ENCODE measurements around the gene XRCC6.

XRCC6 gene

DNA sequence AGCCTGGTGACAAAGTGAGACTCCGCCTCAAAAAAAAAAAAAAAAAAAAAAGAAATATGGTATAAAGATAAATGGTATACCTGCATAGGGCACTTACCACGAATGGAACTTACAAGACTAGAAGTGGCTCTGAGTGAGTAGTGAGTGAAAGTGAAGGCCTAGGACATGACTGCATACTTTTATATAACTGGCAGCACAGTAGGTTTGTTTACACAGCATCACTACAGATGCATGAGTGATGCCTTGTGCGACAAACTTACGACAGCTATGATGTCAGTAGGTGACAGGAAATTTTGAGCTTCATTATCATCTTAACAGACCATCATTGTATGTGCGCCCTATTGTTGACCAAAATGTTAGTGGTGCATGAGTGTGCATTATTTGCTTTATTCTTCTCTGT lies 17.7 kb downstream of the XRCC6 start:
- no peak overlapping the region for H3K27ac ChIP-seq
- TF ChIP-seq, protein P1, sequence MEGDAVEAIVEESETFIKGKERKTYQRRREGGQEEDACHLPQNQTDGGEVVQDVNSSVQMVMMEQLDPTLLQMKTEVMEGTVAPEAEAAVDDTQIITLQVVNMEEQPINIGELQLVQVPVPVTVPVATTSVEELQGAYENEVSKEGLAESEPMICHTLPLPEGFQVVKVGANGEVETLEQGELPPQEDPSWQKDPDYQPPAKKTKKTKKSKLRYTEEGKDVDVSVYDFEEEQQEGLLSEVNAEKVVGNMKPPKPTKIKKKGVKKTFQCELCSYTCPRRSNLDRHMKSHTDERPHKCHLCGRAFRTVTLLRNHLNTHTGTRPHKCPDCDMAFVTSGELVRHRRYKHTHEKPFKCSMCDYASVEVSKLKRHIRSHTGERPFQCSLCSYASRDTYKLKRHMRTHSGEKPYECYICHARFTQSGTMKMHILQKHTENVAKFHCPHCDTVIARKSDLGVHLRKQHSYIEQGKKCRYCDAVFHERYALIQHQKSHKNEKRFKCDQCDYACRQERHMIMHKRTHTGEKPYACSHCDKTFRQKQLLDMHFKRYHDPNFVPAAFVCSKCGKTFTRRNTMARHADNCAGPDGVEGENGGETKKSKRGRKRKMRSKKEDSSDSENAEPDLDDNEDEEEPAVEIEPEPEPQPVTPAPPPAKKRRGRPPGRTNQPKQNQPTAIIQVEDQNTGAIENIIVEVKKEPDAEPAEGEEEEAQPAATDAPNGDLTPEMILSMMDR (IDR thresholded peaks at IDR 0.05): no peak
- TF ChIP-seq ZFX (IDR thresholded peaks at IDR 0.05; ENCODE audit: borderline replicate concordance): no peak

DNA sequence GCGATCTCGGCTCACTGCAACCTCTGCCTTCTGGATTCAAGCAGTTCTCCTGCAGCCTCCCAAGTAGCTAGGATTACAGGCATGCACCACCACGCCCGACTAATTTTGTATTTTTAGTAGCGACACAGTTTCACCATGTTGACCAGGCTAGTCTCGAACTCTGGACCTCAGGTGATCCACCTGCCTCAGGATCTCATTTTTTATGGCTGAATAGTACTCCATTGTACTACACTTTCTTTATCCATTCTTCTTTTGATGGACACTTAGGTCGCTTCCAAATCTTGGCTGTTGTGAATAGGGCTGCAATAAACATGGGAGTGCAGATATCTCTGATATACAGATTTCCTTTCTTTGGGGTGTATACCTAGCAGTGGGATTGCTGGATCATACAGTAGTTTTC lies 20.8 kb downstream of the XRCC6 start:
- no peak overlapping the region for H3K27ac ChIP-seq
- TF ChIP-seq, protein P1 (IDR thresholded peaks at IDR 0.05): no peak
- TF ChIP-seq ZFX (IDR thresholded peaks at IDR 0.05; ENCODE audit: borderline replicate concordance): no peak

DNA sequence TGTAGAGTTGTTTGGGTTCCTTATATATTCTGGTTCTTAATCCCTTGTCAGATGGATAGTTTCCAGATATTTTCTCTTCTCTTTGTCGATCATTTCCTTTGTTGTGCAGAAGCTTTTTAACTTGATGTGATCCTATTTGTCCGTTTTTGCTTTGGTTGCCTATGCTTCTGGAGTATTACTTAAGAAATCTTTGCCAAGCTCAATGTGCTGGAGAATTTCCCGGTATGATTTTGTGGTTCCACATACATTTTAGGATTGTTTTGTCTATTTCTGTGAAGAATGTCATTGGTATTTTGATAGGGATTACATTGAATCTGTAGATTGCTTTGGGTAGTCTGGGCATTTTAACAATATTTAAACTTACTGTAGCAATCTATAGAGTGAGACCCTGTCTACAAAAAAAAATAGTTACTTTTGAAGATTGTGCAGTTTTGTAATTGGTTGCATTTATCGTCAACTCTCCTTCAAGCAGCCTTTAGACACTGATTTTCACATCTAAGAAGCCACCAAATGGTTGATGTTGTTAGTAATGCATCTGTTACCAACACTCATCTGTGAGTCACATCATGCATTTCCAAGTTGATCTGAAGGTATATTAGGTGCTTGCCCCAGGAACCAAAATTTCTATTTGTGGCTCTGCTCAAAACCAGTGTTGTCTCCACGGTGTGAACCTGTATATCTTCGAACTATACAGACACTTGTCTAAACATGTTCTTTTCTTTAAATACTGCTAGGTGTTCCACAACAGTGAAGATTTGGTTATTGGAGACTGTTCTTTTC lies 21.4 kb downstream of the XRCC6 start:
- no peak overlapping the region for H3K27ac ChIP-seq
- TF ChIP-seq, protein P1 (IDR thresholded peaks at IDR 0.05): no peak
- no peak for TF ChIP-seq ZFX (IDR thresholded peaks at IDR 0.05; ENCODE audit: borderline replicate concordance)

DNA sequence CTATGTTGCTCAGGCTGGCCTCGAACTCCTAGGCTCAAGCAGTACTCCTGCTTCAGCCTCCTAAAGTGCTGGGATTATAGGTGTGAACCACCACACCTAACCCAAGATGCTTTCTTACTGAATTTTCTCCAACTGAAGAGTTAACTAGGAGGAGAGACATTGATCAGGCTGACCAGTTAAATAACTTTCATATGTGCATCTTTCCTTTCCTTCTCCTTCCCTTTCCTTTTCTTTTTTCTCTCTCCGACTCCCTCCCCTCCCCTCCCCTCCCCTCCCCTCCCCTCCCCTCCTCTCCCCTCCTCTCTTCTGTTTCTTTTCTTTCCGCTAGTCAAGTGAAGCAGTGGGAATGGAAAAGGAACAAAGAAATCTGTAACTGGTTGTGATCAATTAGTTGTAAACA lies 26.7 kb downstream of the XRCC6 start:
- TF ChIP-seq, protein P1 (IDR thresholded peaks at IDR 0.05): no peak
- TF ChIP-seq ZFX (IDR thresholded peaks at IDR 0.05; ENCODE audit: borderline replicate concordance): no peak
- no peak overlapping the region for H3K27ac ChIP-seq

DNA sequence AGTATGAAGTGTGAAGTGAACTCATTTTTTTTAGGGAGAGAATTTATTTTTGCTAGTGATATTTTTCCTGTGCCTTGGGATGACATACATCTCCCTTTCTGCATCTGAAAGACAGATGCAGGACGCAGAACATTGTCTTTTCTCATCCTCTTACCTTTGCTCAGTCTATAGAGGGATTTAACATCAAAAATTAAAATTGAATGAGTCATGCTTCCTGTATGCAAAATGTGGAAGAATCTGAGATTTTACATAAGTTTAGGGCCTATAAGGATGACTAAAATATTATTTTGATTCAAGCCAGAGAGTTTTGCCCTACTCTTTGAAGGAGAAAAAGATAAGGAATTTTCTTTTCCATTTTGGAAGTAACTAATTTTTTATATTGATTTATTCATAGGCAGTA lies 27.3 kb downstream of the XRCC6 start:
- TF ChIP-seq, protein P1 (IDR thresholded peaks at IDR 0.05): no peak
- TF ChIP-seq ZFX (IDR thresholded peaks at IDR 0.05; ENCODE audit: borderline replicate concordance): no peak
- H3K27ac ChIP-seq: no peak overlapping the region

DNA sequence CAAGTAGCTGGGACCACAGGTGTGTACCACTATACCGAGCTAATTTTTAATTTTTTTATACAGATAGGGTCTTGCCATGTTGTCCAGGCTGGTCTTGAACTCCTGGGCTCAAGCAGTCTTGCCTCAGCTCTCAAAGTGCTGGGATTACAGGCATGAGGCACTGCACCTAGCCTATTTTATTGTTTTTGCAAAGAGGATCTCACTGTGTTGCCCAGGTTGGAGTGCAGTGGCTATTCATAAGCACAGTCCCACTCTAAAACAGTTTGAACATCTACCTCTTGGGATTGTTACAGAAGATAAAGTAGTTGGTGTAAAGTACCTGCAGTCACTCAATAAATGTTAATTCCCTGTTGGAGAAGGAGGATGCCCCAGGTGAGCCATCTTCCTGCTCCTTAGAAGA lies 29.1 kb downstream of the XRCC6 start:
- TF ChIP-seq, protein P1 (IDR thresholded peaks at IDR 0.05): no peak
- TF ChIP-seq ZFX (IDR thresholded peaks at IDR 0.05; ENCODE audit: borderline replicate concordance): no peak
- H3K27ac ChIP-seq: no peak overlapping the region

DNA sequence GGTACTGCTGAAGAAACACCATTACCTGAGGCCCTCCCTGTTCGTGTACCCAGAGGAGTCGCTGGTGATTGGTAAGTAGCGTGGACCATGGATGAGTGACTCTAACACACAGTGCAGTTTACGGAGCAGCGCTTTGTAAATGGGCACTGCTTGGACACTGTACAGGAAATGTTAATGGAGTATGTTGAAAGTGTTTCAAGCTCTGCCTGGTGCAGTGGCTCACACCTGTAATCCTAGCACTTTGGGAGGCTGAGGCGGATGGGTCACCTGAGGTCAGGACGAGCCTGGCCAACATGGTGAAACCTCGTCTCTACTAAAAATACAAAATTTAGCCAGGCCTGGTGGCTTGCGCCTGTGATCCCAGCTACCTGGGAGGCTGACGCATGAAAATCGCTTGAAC lies 29.7 kb downstream of the XRCC6 start:
- H3K27ac ChIP-seq: no peak overlapping the region
- no peak for TF ChIP-seq ZFX (IDR thresholded peaks at IDR 0.05; ENCODE audit: borderline replicate concordance)
- TF ChIP-seq, protein P1 (IDR thresholded peaks at IDR 0.05): no peak

Data from 22Rv1 (cell line).